PC-9 (cell line): Measurements from ENCODE around the gene CACFD1. TPM values are rescaled to one million over a fixed set of nuclear protein-coding genes. Genes with fewer than 3 reads are reported as not detected.
"Not testable (repeated sequence)": the region's sequence is repeated elsewhere in the genome, so short reads cannot be mapped to it uniquely, and the experiment has no call there.

ENCODE experiments used
- BruUV-seq: library from RNA; stranded (reverse); fragments of 400-500 nt; replicated peaks from 2 replicates; lab custom pipeline; 2021; lab: Mats Ljungman, UMichigan
- CTCF ChIA-PET: fragments of 300-600 bp; sonication (Branson Sonifier 250); formaldehyde crosslinking; loops from one replicate; lab custom pipeline; 2022; ENCODE audit warnings: antibody characterized with exemption; lab: Charles Lee
- POLR2A ChIA-PET: fragments of 300-600 bp; sonication (Branson Sonifier 250); formaldehyde crosslinking; loops from one replicate; lab custom pipeline; 2022; ENCODE audit warnings: antibody characterized with exemption; ENCODE audit not compliant: unreplicated experiment; lab: Charles Lee
- DNase-seq, 2 experiments: peaks; one replicate each; pipeline versions ENCODE4 v3.0.0 to v3.0.0-alpha.2; 2015 to 2022; ENCODE audit warnings: mixed read lengths in 1 of 2
- H2AFZ ChIP-seq: fragments of 200-600 bp; sonication (generic); 2 replicates; pipeline ENCODE4 v1.8.1; 2017; ENCODE audit warnings: antibody characterized with exemption
- H3F3A ChIP-seq: fragments of 200-600 bp; sonication (generic); 2 replicates; pipeline ENCODE4 v1.8.1; 2017; ENCODE audit warnings: antibody characterized with exemption, mild to moderate bottlenecking, low read depth; ENCODE audit not compliant: insufficient read depth
- H3K27ac ChIP-seq: fragments of 200-600 bp; sonication (generic); 2 replicates; pipeline ENCODE4 v1.6.1; 2016; ENCODE audit warnings: mixed run types
- H3K27me3 ChIP-seq: fragments of 200-600 bp; sonication (generic); 2 replicates; pipeline ENCODE4 v1.6.1; 2016; ENCODE audit warnings: low read depth, mixed run types; ENCODE audit not compliant: insufficient read depth
- H3K36me3 ChIP-seq: fragments of 200-600 bp; sonication (generic); 2 replicates; pipeline ENCODE4 v1.6.1; 2016; ENCODE audit warnings: low read depth, mixed run types
- H3K4me1 ChIP-seq: fragments of 200-600 bp; sonication (generic); replicated peaks from 2 replicates; pipeline ENCODE4 v1.6.1; 2016; ENCODE audit warnings: mixed run types; ENCODE audit not compliant: insufficient read depth
- H3K4me2 ChIP-seq: fragments of 200-600 bp; sonication (generic); 2 replicates; pipeline ENCODE4 v1.6.1; 2017; ENCODE audit warnings: mixed run types
- H3K4me3 ChIP-seq: fragments of 200-600 bp; sonication (generic); 2 replicates; pipeline ENCODE4 v1.6.1; 2016; ENCODE audit warnings: mixed run types
- H3K79me2 ChIP-seq: fragments of 200-600 bp; sonication (generic); 2 replicates; pipeline ENCODE4 v1.6.1; 2017; ENCODE audit warnings: low read depth, mixed run types
- H3K9me2 ChIP-seq: fragments of 200-600 bp; sonication (generic); 2 replicates; pipeline ENCODE4 v1.8.1; 2017; ENCODE audit warnings: mild to moderate bottlenecking; ENCODE audit not compliant: insufficient read depth
- H3K9me3 ChIP-seq: fragments of 200-600 bp; sonication (generic); 2 replicates; pipeline ENCODE4 v1.8.1; 2016; ENCODE audit warnings: low read depth; ENCODE audit not compliant: insufficient read depth
- H4K20me1 ChIP-seq: fragments of 200-600 bp; sonication (generic); 2 replicates; pipeline ENCODE4 v1.8.1; 2017; ENCODE audit not compliant: insufficient read depth
- EZH2 ChIP-seq: fragments of 200-600 bp; sonication (generic); IDR thresholded peaks from 2 replicates; pipeline ENCODE4 v1.8.0; 2017; ENCODE audit warnings: antibody characterized with exemption, low read depth
- intact Hi-C: fragments of 100-400 bp; cut with micrococcal nuclease; formaldehyde crosslinking; loops from one replicate; pipeline ENCODE4 v1.10.0; 2022; ENCODE audit not compliant: unreplicated experiment
- total RNA-seq: library from RNA; stranded (reverse); gene quantifications from 2 replicates; pipeline ENCODE4 v1.2.3, GENCODE V29; 2021
- TF ChIP-seq, protein P1 (sequence below): fragments of 200-600 bp; sonication (generic); conservative IDR thresholded peaks from 2 replicates; pipeline ENCODE4 v1.6.1; 2017; ENCODE audit warnings: mixed run types, antibody characterized with exemption, mild to moderate bottlenecking, moderate library complexity

Gene CACFD1
- total RNA-seq, 1 experiment from 2014 or later: 28.7 TPM

DNA sequence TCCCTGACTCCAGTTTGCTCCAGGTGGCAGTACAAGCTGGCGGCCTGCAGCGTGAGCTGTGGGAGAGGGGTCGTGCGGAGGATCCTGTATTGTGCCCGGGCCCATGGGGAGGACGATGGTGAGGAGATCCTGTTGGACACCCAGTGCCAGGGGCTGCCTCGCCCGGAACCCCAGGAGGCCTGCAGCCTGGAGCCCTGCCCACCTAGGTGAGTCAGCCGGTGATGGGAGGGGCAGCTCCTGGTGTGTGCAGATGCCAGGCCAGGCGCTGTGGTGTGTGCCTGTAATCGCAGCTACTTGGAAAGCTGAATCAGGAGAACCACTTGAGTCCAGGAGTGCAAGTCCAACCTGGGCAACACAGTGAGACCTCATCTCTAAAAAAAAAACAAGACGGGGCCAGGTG, 10.0 kb upstream of the CACFD1 start:
- ChIA-PET POLR2A (interaction anchor here (0.5 to 0.7 kb wide), 5 partner anchors 8 to 53 kb away, joined by 3 to 7 read pairs (median 5); partner anchors contain the start of genes CACFD1 and REXO4), CTCF (no interaction called here)
- DNase-seq: peak; percentile 74 to 90
- TF ChIP-seq EZH2: no peak
- TF ChIP-seq, protein P1, sequence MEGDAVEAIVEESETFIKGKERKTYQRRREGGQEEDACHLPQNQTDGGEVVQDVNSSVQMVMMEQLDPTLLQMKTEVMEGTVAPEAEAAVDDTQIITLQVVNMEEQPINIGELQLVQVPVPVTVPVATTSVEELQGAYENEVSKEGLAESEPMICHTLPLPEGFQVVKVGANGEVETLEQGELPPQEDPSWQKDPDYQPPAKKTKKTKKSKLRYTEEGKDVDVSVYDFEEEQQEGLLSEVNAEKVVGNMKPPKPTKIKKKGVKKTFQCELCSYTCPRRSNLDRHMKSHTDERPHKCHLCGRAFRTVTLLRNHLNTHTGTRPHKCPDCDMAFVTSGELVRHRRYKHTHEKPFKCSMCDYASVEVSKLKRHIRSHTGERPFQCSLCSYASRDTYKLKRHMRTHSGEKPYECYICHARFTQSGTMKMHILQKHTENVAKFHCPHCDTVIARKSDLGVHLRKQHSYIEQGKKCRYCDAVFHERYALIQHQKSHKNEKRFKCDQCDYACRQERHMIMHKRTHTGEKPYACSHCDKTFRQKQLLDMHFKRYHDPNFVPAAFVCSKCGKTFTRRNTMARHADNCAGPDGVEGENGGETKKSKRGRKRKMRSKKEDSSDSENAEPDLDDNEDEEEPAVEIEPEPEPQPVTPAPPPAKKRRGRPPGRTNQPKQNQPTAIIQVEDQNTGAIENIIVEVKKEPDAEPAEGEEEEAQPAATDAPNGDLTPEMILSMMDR: no peak
- intact Hi-C loops: no loop called here
- H3K79me2 ChIP-seq: no peaks in the 10 kb centered on the region
- H3K36me3 ChIP-seq: no peaks in the 10 kb centered on the region
- peaks cover 8% of the 10 kb centered on the region for H3K4me1 ChIP-seq
- no peaks in the 10 kb centered on the region for H3K9me2 ChIP-seq
- no peak overlapping the region for H3K27ac ChIP-seq
- no peak overlapping the region for H2AFZ ChIP-seq
- H3K4me3 ChIP-seq: no peak overlapping the region
- no TSS peak for BruUV-seq
- peak overlapping the region; percentile 48; the same call in 1 of the 2 replicates for H3K4me2 ChIP-seq
- H3K9me3 ChIP-seq: no peaks in the 10 kb centered on the region
- no peaks in the 10 kb centered on the region for H4K20me1 ChIP-seq
- no peaks in the 10 kb centered on the region for H3F3A ChIP-seq
- H3K27me3 ChIP-seq: peaks cover 18% of the 10 kb centered on the region; the same call in 1 of the 2 replicates

DNA sequence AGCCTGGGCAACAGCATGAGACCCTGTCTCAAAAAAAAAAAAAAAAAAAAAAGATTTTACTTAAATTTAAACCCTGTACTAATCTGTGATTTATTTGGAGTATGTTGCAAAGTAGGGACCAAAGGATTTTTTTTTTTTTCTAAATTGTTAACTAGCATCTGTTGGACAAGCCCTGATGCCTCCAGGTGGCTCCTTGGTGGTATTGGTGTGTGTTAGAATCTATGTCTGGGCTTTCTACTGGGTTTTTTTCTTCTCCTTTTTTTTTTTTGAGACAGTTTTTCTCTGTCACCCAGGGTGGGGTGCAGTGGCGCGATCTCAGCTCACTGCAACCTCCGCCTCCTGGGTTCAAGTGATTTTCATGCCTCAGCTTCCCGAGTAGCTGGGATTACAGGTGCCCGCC, 7.9 kb upstream of the CACFD1 start:
- H3K4me3 ChIP-seq, H3K9me3 ChIP-seq, CTCF ChIA-PET, H2AFZ ChIP-seq, H3F3A ChIP-seq, H3K4me1 ChIP-seq, H3K36me3 ChIP-seq, intact Hi-C loops, DNase-seq, POLR2A ChIA-PET, H3K27me3 ChIP-seq, H4K20me1 ChIP-seq, H3K79me2 ChIP-seq, BruUV-seq, H3K9me2 ChIP-seq, H3K4me2 ChIP-seq, H3K27ac ChIP-seq: not testable (repeated sequence)

DNA sequence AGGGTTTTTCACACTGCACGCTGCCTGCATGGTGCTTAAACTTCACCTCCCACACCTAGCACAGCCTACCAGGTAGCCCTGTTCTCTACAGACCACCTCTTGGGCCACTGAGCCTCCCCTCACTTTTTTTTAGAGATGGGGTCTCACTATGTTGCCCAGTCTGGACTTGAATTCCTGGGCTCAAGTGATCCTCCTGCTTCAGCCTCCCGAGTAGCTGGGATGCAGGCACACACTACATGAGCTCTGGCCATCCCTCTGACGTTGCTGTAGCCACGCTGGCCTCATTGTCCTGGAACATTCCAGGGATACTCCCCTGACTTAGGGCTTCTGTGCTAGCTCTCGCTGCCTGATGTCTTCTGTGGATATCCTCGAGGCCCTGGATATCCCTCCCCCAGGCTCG, 7.2 kb upstream of the CACFD1 start:
- no peaks in the 10 kb centered on the region for H3K9me3 ChIP-seq
- no peaks in the 10 kb centered on the region for H3K36me3 ChIP-seq
- no peak overlapping the region for H2AFZ ChIP-seq
- no peak overlapping the region for H3K4me2 ChIP-seq
- TF ChIP-seq, protein P1: no peak
- TF ChIP-seq EZH2: no peak
- H3K27ac ChIP-seq: no peak overlapping the region
- no TSS peak for BruUV-seq
- peaks cover 8% of the 10 kb centered on the region for H3K4me1 ChIP-seq
- H3F3A ChIP-seq: no peaks in the 10 kb centered on the region
- H3K4me3 ChIP-seq: no peak overlapping the region
- ChIA-PET CTCF (no interaction called here), POLR2A (no interaction called here)
- no peaks in the 10 kb centered on the region for H3K27me3 ChIP-seq
- H4K20me1 ChIP-seq: no peaks in the 10 kb centered on the region
- H3K9me2 ChIP-seq: no peaks in the 10 kb centered on the region
- intact Hi-C loops: no loop called here
- DNase-seq: no peak
- H3K79me2 ChIP-seq: no peaks in the 10 kb centered on the region

DNA sequence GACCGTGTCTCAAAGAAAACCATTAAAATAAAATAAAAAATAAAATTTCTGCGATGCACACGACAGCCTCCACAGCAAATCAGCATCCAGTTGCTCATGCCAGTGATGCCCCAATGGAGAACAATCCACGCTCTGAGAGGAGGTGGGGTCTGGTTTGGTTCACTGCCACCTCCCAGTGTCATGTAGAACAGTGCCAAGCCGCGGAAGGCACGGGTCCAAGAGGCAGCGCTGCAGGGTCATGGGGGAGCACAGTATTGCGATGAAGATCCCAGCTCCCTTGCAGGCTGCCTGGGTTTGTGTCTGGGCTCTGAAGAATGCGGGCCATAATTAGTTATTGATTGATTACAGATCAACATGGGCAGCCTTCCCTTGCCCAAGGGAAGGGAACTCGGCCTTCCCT, 6.1 kb upstream of the CACFD1 start:
- BruUV-seq: no TSS peak
- H3K36me3 ChIP-seq: no peaks in the 10 kb centered on the region
- H3F3A ChIP-seq: no peaks in the 10 kb centered on the region
- no peaks in the 10 kb centered on the region for H3K9me2 ChIP-seq
- intact Hi-C loops: no loop called here
- no peak overlapping the region for H3K27ac ChIP-seq
- ChIA-PET CTCF (no interaction called here), POLR2A (no interaction called here)
- no peak overlapping the region for H2AFZ ChIP-seq
- no peak for DNase-seq
- peaks cover 8% of the 10 kb centered on the region for H3K4me1 ChIP-seq
- H4K20me1 ChIP-seq: no peaks in the 10 kb centered on the region
- H3K79me2 ChIP-seq: no peaks in the 10 kb centered on the region
- no peak overlapping the region for H3K4me3 ChIP-seq
- no peaks in the 10 kb centered on the region for H3K9me3 ChIP-seq
- TF ChIP-seq, protein P1: no peak
- TF ChIP-seq EZH2: no peak
- no peak overlapping the region for H3K4me2 ChIP-seq
- no peaks in the 10 kb centered on the region for H3K27me3 ChIP-seq
